NCI-H2227 (cell line): ENCODE data around the gene ATXN7.

Experiments used
- DNase-seq: peaks from one replicate; lab custom pipeline; 2025; ENCODE audit not compliant: unreplicated experiment; lab: John Stamatoyannopoulos, UW

Gene ATXN7

GRCh38 chr3:64042952-64043351 lies 179.3 kb downstream of the ATXN7 start:
- no peak for DNase-seq

GRCh38 chr3:64046592-64046991 lies 182.9 kb downstream of the ATXN7 start:
- DNase-seq, result no peak

GRCh38 chr3:64046996-64047594 lies 183.4 kb downstream of the ATXN7 start:
- no peak for DNase-seq

- DNase-seq, result no peak
These were observed 184.1 kb downstream of the ATXN7 start for GRCh38 chr3:64047787-64048186.

- no peak for DNase-seq
These were observed 185.0 kb downstream of the ATXN7 start for GRCh38 chr3:64048631-64049061.

GRCh38 chr3:64049136-64049535 lies 185.5 kb downstream of the ATXN7 start:
- DNase-seq, result no peak

GRCh38 chr3:64049832-64050231 lies 186.2 kb downstream of the ATXN7 start:
- DNase-seq, result no peak
